Activated B cell treated with CpG ODN at 0.5 μM for 24 hours (primary cell): ENCODE results near the gene EPS8L2. TPM values are rescaled to one million over a fixed set of nuclear protein-coding genes. Genes with fewer than 3 reads are reported as not detected.

Experiments used
- ATAC-seq: fragments of 200-7000 bp; cut with Tn5 transposase; one replicate; pipeline ENCODE4 v1.10.0; 2021; ENCODE audit warnings: low read depth, mild to moderate bottlenecking, moderate library complexity
- CTCF ChIA-PET: fragments of 350-600 bp; sonication (Branson Sonifier 250); formaldehyde crosslinking; loops from one replicate; lab custom pipeline; 2021; ENCODE audit warnings: antibody characterized with exemption; lab: Charles Lee
- POLR2A ChIA-PET: fragments of 350-600 bp; sonication (Branson Sonifier 250); formaldehyde crosslinking; loops from one replicate; lab custom pipeline; 2021; ENCODE audit warnings: antibody characterized with exemption; lab: Charles Lee
- DNase-seq: peaks from one replicate; pipeline ENCODE4 v3.0.0; 2022
- H3K27ac Mint-ChIP-seq: one replicate; pipeline ENCODE4 v1.8.0; 2020; ENCODE audit warnings: mixed read lengths
- H3K27me3 Mint-ChIP-seq: one replicate; pipeline ENCODE4 v1.8.0; 2021; ENCODE audit warnings: mixed read lengths
- H3K36me3 Mint-ChIP-seq: one replicate; pipeline ENCODE4 v1.8.0; 2021; ENCODE audit warnings: low read depth, mixed read lengths
- H3K4me1 Mint-ChIP-seq: one replicate; pipeline ENCODE4 v1.8.0; 2021; ENCODE audit warnings: mixed read lengths
- H3K4me3 Mint-ChIP-seq: one replicate; pipeline ENCODE4 v1.8.0; 2020; ENCODE audit warnings: mild to moderate bottlenecking, mixed read lengths
- H3K9me3 Mint-ChIP-seq: one replicate; pipeline ENCODE4 v1.8.0; 2020; ENCODE audit warnings: mixed read lengths
- CTCF ChIP-seq: fragments of 200-600 bp; IDR thresholded peaks from one replicate; pipeline ENCODE4 v1.8.0; 2022; ENCODE audit warnings: antibody characterized with exemption, mild to moderate bottlenecking
- intact Hi-C: fragments of 100-400 bp; cut with micrococcal nuclease; formaldehyde crosslinking; loops from one replicate; pipeline ENCODE4 v1.15.1; 2024
- total RNA-seq: library from RNA; stranded (reverse); gene quantifications from 2 replicates; pipeline ENCODE4 v1.2.3, GENCODE V29; 2022

EPS8L2 gene
- total RNA-seq, 1 donor from 2014 or later = 5.9 TPM

GRCh38 chr11:706957-707816 is 1.2 kb downstream of the EPS8L2 start:
- no peak for ATAC-seq
- Mint-ChIP-seq H3K36me3 (peaks cover 5% of the 10 kb centered on the region), H3K4me3 (no peak overlapping the region), H3K27me3 (peaks cover 19% of the 10 kb centered on the region), H3K9me3 (no peaks in the 10 kb centered on the region), H3K4me1 (peaks cover 16% of the 10 kb centered on the region), H3K27ac (no peak overlapping the region)
- no peak for TF ChIP-seq CTCF
- intact Hi-C loops = no loop called here
- no peak for DNase-seq
- ChIA-PET POLR2A (interaction anchor here (0.6 kb wide), 1 partner anchor 107 kb away, joined by 3 read pairs; no protein-coding TSS in a partner anchor), CTCF (interaction anchor here (1.4 kb wide), 1 partner anchor 10 kb away, joined by 7 read pairs; no protein-coding TSS in a partner anchor)

GRCh38 chr11:707817-708420 is 1.9 kb downstream of the EPS8L2 start:
- H3K9me3 Mint-ChIP-seq = no peaks in the 10 kb centered on the region
- peaks cover 19% of the 10 kb centered on the region for H3K27me3 Mint-ChIP-seq
- no peak overlapping the region for H3K27ac Mint-ChIP-seq
- ATAC-seq (no peak), DNase-seq (no peak)
- peaks cover 16% of the 10 kb centered on the region for H3K4me1 Mint-ChIP-seq
- TF ChIP-seq CTCF = no peak
- CTCF ChIA-PET = no interaction called here
- no peak overlapping the region for H3K4me3 Mint-ChIP-seq
- POLR2A ChIA-PET = no interaction called here
- H3K36me3 Mint-ChIP-seq = peaks cover 1% of the 10 kb centered on the region
- intact Hi-C loops = no loop called here

GRCh38 chr11:708511-708910 is 2.5 kb downstream of the EPS8L2 start:
- Mint-ChIP-seq H3K27ac (no peak overlapping the region), H3K27me3 (peaks cover 19% of the 10 kb centered on the region)
- POLR2A ChIA-PET = interaction anchor here (0.6 kb wide), 1 partner anchor 12 kb away, joined by 3 read pairs; no protein-coding TSS in a partner anchor

GRCh38 chr11:709109-709997 is 3.3 kb downstream of the EPS8L2 start:
- peaks cover 16% of the 10 kb centered on the region for H3K4me1 Mint-ChIP-seq
- intact Hi-C loops = no loop called here
- H3K27me3 Mint-ChIP-seq = peaks cover 19% of the 10 kb centered on the region
- H3K27ac Mint-ChIP-seq = no peak overlapping the region
- no peak overlapping the region for H3K4me3 Mint-ChIP-seq
- POLR2A ChIA-PET = interaction anchor here (0.6 kb wide), 2 partner anchors 12 to 13 kb away, joined by 3 read pairs; no protein-coding TSS in a partner anchor
- H3K36me3 Mint-ChIP-seq = peaks cover 1% of the 10 kb centered on the region
- TF ChIP-seq CTCF = no peak
- H3K9me3 Mint-ChIP-seq = no peaks in the 10 kb centered on the region
- CTCF ChIA-PET = no interaction called here
- no peak for ATAC-seq
- DNase-seq = no peak

More at GRCh38 chr11:708511-708910, 2.5 kb downstream of the EPS8L2 start:
- ATAC-seq = no peak
- H3K4me3 Mint-ChIP-seq = no peak overlapping the region
- intact Hi-C loops = no loop called here
- no peaks in the 10 kb centered on the region for H3K9me3 Mint-ChIP-seq
- DNase-seq = no peak
- no peak for TF ChIP-seq CTCF
- H3K36me3 Mint-ChIP-seq = peaks cover 1% of the 10 kb centered on the region
- H3K4me1 Mint-ChIP-seq = peaks cover 16% of the 10 kb centered on the region
- CTCF ChIA-PET = no interaction called here
